Activated CD8-positive, alpha-beta memory T cell treated with anti-CD3 and anti-CD28 coated beads for 4 hours (primary cell): Measurements from ENCODE around the gene KRT32.

Source experiments
- DNase-seq, 2 donors: peaks; one replicate each; pipeline ENCODE4 v3.0.0-alpha.2; 2020; ENCODE audit warnings: low read depth in 2 of 2

Gene KRT32

DNA sequence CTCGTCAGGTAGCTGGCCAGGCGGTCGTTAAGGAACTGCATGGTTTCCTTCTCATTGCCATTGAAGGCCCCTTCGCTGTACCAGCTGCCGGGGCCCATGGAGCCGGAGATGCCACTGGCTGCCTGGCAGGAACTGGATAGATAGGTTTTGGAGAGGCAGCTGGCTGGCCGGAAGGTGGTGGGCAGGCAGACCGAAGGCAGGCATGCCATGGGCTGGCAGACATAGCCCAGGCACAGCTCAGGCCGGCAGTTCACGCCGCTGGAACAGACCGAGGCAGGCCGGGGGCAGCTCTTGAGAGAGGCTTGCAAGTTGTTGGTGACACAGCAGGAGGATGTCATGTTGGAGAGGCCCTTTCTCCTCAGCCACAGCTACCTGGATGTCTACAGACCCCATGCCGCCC lies at the start of gene KRT32:
KRT32 (minus strand) TSS at position 399 of the 400 bp plus-strand sequence; CDS start at position 338, 61 bp downstream.
- no peak for DNase-seq

DNA sequence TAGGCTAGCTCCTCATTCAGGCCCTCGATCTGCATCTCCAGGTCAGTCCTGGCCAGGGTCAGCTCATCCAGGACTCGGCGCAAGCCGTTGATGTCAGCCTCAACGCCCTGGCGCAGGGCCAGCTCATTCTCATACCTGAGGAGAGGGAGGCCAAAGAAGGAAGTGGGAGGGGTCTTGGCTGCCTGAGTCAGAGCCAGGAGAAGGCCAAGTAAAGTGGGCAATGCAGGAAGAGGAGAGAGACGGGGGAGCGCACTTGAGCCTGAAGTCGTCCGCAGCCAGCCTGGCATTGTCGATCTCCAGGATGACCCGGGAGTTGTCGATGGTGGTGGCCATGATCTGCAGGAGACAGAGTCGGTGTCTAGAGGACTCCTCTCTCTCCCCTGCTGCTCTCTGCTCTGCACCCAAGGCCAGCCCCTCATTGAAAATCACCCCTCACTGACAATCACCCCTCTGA lies 49.7 kb upstream of the KRT32 start:
- DNase-seq, result no peak

DNA sequence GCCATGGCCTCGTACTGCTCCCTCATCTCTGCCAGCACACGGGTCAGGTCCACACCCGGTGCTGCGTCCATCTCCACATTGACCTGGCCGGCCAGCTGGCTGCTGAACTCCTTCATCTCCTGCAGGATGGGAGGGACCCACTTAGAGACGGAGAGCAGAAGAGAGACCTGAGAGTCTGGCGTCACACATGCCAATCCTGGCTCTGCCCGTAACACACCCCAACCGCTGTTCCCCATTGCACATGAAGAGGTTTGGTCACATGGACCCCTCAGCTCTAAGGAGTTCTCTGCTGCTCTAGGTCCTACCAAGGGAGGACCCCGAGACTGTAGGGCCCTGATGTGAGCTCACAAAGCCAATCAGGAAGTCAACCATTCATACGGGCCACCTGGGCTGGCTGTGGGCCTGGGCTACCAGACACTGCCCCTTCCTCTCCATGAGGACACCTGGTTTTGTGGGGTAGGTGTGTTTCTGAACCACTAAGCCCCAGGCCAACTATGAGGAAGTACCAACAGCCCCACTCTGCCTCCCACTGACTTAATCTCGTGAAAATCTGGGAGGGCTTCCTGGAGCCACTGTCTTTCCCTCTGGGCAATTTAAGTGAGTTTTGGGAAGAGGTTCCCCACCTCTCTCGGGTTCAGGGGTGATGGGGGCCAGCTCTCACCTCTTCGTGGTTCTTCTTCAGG lies 49.1 kb upstream of the KRT32 start:
- DNase-seq, result no peak

DNA sequence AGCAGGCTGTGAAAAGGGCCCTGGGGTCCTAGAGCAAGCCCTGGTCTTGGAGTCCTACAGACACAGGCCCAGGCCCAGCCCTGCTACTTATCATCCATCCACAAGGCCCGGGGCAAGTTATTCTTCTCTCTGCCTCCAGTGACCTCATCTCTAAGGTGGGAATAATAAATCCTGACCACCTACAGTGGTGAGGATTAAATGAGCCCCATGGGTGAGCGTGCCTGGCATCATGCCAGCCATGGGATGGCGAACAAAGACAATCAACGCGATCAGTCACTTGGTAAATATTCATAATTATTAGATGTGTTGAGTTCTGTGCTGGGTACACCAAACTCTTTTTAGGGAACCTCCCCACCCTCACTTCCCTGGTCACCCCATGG lies 46.0 kb upstream of the KRT32 start:
- no peak for DNase-seq

DNA sequence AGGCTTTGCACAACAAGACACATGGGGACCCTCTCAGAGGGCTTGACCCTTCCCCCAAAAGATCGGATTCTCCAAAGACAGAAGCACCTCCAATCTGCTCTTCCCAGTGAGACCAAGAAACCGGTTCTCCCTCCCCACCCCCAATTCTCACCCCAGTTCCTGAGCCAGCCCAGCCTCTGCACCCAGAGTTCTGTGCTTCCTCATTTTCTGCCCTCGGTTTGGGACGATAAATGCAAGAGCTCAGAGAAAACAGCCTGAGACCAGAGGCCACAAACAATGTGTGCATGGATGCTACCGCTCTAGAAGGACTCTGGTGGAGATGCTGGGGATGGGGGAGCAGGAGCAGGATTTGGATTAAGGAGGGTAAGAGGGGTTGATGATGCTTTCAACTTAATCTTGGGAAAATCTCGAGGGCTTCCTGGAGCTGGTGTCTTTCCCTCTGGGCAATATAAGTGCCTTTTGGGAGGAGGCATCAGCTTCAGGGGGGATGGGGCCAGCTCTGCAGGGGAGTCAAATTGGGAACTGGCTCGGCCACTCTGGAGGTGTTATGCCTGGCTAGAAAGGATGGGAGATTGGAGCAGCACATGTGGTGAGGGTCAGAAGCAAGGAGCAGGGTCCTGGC lies 45.5 kb upstream of the KRT32 start:
- no peak for DNase-seq

DNA sequence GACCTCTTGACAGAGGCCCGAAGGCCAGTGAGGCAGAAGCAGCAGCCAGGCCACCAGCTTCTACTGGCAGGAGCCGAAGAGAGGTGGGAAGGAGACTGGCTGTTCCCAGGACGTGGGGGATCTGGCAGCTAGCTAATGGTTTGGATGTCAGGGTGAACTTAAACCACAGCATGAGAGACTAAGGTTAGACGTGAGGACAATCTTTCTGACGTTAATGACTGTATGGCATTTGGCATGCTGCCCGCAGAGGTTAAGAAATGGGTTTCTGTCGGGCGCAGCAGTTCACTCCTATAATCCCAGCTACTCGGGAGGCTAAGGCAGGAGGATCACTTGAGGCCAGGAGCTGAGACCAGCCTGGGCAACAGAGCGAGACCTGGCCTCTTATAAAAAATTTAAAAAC lies 44.5 kb upstream of the KRT32 start:
- no peak for DNase-seq

DNA sequence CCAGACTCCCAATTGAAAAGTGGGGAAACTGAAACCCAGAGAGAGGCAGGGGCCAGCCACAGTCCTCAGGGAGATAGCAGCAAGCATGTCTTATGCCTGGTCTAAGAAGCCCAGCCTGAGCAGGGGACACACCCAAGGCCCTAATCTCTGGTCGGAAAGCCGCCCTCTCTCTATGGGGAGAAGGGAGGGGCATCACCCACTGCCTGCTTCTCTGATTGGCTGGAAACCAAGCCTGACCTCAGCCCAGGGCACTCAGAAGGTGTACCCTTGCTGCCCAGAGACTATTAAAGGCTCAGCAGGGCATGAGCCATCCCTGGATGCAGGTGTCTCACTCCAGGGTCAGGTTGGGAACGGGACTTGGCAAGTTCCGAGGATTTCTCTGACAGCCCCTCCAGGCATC lies 43.9 kb upstream of the KRT32 start:
- no peak for DNase-seq

DNA sequence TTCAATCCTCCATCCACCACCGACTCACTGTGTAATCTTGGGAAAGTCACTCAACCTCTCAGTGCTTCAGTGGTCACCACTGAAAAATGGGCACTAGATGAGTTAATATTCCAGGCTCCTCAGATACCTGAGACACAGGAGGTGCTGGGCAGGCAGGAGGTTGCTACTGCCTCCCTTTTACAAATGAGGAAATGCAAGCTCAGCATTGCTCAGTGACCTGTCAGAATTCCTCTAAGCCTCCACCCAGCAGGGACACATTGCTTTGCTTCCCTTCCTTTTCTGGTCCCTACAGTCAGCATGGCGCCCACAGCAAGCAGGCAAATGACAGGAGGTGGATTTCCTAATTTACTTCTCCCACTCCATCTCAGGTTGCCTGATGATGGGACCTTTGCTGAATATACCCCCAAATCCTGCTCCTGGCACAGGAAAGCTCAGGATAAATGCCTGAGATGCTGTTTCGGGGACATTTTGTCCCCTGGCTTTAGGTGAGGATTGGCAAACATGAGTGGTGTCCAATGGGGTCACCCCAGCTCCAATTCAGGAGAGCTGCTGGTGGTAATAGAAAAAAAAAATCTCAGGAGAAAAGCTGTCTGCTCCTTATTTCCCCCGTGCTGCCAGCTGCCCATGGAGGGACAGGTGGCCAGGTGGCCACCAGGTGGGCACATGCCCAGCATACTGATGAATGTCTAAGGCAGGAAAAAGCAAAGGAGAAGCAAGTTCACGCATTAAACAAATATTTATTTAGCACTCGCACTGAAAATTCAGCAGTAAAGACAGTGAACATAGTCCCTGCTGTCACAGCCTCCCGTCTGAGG lies 43.3 kb upstream of the KRT32 start:
- no peak for DNase-seq

DNA sequence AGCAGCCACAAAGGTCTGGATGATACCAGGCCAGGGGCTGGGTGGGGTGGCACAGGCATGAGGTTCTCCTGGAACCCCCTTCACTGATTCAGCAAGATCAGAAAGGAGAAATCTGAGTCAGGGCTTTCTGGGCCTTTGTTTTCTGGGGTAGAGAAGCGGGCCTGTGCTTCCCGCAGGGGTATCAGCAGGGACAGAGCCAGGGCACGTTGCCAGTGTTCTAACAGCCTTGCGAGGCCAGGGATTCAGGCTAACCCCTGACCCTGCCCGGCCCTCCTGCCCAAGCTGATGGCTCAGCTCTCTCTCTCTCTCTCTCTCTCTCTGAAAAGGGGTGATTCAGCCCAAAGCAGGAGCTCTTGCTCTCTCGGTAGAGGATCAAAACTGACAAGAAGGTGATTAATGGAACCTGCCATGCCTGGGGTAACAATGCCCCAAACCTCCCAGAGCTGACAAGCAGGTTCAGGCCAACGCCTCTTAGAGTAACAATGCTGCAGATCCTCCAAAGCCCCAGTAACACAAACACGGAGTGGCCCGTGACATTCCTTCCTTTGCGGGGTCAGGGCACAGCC lies 40.2 kb upstream of the KRT32 start:
- DNase-seq, result no peak

DNA sequence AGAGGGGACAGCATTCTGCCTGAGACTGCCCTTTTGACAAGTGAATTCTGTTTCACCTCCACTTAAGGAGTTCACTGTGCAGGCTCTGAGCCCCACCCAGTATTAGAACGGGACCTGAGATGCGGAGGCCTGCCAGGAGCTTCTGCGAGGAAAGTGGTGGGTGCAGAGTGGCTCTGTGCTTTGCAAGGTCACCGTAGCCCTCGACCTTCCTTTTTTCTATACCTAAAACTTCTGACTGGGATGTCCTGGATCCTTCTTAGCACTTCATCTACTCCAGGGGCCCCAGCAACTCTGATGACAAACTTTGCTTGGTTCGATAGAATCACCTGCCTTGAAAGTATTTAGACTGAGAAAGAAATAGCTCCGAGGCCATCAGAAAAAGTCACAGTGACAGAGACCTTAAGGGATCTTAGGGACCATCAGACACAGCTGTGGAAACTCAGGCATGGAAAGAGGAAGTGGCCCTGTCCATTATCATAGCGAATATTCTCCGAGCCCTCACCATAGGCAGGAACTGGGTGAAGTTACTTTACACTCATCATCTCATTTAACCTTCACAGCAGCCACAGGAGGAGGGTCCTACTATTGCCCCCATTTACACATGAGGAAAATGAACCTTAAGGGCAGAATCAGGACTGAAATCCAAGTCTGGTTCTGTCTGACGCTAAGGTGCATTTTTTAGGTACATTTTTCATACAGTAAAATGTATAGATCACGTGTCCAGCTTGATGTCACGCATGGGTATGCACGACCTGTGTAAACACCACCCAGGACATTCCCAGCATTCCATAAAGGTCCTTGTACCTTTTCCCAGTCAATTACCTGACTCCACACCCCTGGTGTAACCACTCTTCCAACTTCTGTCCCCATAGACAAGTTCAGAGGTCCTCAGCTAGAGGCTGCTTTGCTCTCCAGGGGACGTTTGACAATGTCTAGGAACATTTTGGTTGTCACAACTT lies 38.9 kb upstream of the KRT32 start:
- DNase-seq, result no peak

DNA sequence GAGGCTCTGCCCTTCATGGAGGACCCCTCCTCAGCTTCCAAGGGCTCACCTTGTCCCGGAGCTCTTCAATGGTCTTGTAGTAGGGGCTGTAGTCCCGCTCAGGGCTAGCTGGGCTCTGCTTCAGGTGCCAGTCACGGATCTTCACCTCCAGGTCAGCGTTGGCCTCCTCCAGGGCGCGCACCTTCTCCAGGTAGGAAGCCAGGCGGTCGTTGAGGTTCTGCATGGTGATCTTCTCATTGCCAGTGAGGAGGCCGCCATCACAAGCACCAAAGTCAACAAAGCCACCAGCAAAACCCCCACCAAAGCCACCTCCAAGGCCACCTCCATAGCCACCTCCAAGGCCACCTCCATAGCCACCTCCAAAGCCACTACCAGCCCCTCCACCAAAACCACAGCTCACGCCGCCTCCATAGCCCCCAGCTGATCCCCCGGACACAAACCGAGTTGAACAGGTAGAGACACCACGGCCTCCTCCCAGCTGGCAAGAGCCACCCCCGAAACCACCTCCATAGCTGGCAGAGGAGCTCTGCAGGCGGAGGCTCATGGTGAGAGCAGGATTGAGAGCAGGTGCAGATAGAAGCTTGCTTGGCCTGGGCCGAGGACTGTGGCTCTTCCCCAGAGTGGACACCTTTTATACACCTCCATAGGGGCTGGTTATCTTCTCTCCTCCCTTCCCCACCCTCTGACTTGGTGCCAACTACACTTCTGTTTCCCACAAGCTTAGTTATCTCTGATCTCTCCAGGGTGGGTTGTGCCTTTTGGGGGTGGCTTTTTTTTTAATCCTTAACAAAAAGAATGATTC lies 38.0 kb upstream of the KRT32 start, which contains the start of gene KRT13:
KRT13 (minus strand) TSS at position 606 of the 802 bp plus-strand sequence; CDS start at position 544, 62 bp downstream.
- DNase-seq, result no peak

DNA sequence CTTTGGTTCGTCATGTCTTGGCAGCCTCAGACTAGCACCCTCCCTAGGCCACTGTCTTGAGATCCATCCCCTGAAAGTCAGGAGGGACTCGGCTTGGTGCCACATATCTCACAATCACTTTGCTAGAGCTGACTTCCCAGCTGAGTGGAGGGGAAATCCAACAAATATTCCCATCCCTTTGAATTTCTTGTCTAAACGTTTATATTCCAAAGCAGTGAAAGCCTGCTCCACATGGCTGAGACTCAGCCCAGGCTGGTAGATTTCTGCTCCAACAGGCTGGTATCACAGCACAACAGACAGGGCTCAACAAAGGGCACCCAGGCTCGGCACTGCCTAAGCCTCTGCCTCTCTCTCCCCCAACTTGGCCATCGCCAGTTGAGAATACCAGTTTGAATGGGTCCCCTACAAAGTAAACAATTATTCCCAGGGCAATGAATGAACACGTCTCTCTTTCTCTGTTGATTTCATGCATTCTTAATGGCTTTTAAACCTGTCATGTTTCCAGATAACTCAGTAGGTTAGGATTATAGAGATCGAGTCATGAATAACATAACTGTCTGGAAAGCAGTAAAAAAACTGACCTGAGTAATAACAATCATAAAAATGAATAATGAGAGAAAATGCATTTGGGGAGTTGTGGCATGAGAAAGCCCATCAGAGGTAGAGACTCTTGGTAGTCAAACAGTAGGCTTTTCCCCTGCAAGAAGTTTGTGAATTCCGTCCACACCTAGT lies 37.2 kb upstream of the KRT32 start:
- DNase-seq, result no peak

DNA sequence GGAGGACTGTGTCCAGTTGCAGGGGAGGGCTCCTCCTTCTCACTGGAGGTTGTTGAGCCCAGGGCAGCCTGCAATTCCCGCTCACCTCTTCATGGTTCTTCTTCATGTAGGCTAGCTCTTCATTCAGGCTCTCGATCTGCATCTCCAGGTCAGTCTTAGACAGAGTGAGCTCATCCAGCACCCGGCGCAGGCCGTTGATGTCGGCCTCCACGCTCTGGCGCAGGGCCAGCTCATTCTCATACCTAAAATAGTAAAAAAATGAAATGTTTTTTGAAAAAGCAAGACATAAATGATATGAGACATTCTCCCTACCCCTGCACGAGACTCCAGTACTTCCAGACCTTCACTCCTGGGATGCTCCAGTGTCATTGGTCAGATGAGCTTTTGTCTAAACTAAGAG lies 36.0 kb upstream of the KRT32 start:
- no peak for DNase-seq

DNA sequence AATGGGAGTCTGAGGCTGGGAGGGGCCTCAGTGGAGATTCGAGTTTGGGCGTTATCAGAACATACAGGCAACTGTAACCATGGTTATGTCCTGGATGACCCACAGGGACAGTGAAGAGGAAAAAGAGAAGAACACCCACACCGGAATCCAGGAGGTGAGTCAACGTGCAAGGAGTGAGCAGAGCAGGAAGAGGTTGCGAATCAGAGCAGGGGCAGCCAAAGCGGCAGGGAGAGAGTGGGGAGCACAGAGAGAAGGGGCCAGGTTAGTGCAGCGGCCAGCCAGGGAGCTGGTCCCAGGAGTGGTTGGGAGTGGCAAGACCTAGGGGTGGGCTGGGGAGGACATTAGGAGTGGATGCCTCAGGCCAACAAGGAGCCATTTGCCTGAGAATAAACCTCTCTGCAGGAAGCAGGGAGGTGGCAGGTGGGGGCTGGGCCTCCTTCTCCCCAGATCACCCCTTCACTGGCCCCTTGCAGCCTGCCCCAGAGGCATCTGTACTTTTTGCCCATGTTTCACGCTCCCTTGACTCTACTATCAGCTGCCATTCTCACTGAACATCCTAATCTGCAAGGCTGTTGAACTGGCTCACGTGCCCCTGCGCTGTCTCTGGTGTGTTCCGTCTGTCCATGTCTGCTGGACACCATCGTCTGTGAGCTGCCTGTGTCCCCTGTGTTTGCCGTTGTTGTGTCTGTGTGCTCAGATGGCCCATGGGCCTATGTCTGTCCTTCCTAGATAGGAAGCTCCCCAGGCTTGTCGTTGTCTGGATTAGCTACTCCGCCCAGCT lies 33.1 kb upstream of the KRT32 start:
- DNase-seq, result no peak

DNA sequence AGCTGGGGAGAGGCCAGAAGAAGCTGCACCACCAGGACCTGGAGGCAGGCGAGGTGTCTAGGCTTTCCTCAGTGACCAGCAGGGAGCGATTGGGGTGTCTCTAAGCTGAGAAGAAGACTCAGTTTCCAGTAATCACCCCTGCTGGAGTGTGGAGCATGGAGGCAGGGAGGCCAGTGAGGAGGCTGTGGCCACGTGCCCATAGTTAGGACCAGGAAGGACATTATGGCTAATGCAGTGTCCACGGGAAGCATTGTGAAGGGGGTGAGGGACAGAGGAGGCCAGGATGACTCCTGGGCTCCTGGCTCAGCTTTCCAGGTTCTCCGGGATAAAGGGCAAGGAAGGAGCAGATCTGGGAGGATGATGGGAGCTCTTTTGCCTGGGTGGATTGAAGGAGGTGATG lies 32.5 kb upstream of the KRT32 start:
- no peak for DNase-seq

DNA sequence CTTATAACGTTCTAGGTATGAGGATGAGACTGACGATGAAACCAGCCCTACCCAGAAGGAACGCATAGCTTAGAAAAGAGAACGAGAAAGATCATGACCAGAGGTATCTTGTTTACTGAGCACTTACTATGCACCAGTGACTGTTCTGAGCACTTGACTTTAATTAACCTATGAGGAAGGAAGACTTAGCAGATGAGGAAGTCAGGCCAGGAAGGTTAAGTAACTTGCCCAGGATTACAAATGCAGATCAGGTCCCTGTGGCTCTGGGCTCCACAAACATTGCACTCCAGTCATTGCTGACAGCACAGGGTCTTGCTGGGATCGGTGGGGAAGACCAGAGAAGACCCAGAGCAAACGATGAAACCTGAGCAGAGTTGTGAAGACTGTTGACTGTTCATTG lies 31.1 kb upstream of the KRT32 start:
- DNase-seq, result no peak

DNA sequence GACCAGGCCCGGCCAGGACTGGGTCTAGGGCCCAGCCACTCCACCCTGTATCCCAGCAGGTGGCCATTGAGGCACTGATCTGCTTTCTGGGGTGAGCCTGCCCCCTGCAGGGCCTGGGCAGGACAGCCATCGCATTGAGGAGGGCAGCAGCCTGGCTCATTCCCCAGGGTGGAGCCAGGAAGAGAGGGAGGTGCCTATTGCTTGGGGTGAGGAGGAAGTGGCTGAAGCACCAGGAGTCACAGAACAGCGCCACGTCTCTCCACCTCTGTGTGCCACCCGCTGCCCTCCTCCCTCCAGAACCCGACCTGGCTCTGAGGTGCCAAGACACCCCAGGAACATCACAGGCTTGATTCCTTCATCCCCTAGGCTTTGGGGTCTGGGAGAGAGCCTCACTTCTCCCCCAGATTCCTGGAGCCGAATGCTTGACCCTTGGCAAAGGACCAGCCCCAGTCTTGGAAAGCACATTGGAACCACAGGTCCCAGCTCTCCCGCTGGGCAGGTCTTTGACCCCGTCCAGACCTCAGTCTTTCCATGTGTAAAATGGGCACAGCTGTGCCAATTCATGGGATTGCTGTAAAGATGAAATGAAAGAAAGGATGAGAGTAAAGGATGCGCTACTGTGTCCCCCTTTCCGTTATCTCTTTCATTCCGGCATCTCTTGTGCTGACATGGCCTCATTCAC lies 29.8 kb upstream of the KRT32 start:
- DNase-seq, result peak; percentile 5 to 6

DNA sequence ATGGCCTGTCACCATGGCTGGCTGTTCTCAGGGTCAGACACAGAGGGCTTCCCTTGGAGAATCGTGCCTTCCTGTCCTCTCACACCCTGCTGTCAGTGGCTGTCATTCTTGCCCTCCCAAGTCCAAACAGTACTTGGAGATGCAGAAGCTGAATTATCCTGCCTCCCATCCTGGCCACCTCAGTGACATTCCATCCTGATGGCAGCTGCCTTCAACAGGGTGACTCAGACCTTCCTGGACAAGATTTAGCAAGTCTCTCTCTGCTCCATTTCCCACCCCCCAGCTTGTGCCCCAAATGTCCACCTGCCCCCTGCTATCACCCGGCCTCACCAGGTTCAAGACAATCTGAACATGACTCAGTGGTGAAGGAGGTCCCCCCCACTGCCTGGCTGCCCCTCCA lies 27.3 kb upstream of the KRT32 start:
- no peak for DNase-seq
